GM20000 (cell line): Measurements from ENCODE around the gene ZNF345.

ENCODE experiments used
- DNase-seq: peaks from one replicate; pipeline ENCODE4 v3.0.0; 2012; ENCODE audit warnings: low spot score
- TF ChIP-seq, protein P1 (sequence below): IDR thresholded peaks from 2 replicates; pipeline ENCODE4 v1.5.1; 2012; ENCODE audit warnings: mild to moderate bottlenecking, control low read depth; ENCODE audit errors: extremely low read depth, missing control alignments

The ZNF345 gene

GRCh38 chr19:36850559-36851442 lies at the start of gene ZNF345:
ZNF345 (plus strand) TSS chr19:36850876; CDS start chr19:36876831, 25,955 bp downstream.
- TF ChIP-seq, protein P1, sequence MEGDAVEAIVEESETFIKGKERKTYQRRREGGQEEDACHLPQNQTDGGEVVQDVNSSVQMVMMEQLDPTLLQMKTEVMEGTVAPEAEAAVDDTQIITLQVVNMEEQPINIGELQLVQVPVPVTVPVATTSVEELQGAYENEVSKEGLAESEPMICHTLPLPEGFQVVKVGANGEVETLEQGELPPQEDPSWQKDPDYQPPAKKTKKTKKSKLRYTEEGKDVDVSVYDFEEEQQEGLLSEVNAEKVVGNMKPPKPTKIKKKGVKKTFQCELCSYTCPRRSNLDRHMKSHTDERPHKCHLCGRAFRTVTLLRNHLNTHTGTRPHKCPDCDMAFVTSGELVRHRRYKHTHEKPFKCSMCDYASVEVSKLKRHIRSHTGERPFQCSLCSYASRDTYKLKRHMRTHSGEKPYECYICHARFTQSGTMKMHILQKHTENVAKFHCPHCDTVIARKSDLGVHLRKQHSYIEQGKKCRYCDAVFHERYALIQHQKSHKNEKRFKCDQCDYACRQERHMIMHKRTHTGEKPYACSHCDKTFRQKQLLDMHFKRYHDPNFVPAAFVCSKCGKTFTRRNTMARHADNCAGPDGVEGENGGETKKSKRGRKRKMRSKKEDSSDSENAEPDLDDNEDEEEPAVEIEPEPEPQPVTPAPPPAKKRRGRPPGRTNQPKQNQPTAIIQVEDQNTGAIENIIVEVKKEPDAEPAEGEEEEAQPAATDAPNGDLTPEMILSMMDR = no peak
- DNase-seq = peak; percentile 85

- DNase-seq = no peak
- TF ChIP-seq, protein P1 = no peak
These were observed 45.3 kb upstream of the ZNF345 start for GRCh38 chr19:36805364-36805763.

DNA sequence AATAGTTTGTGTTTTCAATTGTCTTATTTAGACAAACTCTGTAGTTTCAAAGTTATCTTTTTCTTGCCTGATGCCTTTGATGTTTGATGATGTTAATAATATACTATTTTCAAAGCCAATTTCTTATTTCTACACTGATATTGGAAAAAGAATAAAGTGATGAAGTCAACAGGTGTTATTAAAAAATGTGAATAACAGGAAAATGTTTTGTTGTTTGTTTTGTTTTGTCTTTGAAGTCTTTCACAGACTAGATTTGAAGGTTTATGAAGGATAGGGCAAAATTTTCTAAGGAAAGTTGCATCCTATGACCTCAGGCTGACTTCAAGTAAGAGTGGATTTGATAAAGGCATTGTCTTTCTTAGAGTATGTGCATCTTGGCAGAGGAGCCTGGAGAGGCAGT lies 43.6 kb upstream of the ZNF345 start:
- DNase-seq = no peak
- TF ChIP-seq, protein P1 = no peak

- TF ChIP-seq, protein P1 = no peak
- no peak for DNase-seq
These were observed 31.5 kb upstream of the ZNF345 start for GRCh38 chr19:36819130-36819630.

- DNase-seq = no peak
- TF ChIP-seq, protein P1 = no peak
These were observed 28.9 kb upstream of the ZNF345 start for GRCh38 chr19:36821758-36822157.

DNA sequence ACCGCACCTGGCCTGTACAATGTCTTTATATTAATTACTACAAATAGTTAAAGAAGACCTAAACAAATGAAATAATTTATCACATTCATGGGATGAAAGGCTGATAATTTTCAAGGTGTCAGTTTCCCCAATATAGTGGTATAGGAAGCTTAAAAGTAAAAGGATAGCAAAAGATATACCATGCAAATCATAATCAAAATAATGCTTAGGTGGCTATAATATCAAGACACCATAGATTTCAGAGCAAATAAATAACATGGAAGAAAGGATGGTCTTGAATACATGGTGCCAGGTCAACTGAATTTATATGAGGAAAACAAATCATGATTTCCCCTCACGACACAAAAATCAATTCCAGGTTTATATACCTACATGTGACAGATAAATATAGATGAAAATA lies 17.2 kb upstream of the ZNF345 start:
- DNase-seq = no peak
- TF ChIP-seq, protein P1 = no peak

DNA sequence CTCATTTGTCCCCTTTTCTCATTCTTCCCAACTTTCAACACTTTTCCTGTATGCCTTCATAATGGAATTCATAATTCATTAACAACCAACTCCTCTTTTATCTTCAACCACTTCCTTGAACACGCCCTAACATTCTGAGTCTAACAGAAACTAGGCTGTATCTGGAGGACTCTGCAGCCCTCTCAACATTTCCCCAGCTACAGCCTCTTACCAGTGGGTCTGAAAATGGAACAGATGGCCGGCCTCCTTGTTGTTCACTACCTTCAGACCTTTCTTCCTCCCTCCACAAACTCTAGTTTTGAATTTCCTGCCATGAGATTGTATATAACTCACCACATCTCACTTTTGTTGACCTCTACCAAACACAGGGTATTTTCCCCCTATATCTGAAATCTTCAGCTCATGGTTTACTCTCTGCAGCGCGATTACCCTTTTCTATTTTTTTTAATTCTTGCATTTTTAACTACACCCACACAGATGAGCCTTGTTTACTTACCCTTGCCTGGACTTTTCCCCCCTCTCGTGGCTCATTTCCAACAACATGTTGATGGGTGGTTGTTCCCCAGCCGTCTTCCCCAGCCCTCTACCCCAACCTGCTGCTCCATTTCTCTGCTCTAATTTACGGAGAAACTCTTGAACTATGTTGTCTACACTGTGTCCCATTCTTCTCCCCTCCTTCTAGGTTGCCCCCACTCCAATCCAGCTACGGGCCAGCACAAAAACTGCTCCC lies 13.3 kb upstream of the ZNF345 start:
- peak; percentile 10 for DNase-seq
- TF ChIP-seq, protein P1 = no peak
